Activated T-cell treated with anti-CD3 and anti-CD28 coated beads for 24 hours (primary cell): Measurements from ENCODE around the gene CD37.
"Not testable (repeated sequence)": the region's sequence is repeated elsewhere in the genome, so short reads cannot be mapped to it uniquely, and the experiment has no call there.

Experiments
- DNase-seq: peaks from one replicate; pipeline ENCODE4 v3.0.0-alpha.2; 2020; ENCODE audit warnings: low read depth

Gene CD37

DNA sequence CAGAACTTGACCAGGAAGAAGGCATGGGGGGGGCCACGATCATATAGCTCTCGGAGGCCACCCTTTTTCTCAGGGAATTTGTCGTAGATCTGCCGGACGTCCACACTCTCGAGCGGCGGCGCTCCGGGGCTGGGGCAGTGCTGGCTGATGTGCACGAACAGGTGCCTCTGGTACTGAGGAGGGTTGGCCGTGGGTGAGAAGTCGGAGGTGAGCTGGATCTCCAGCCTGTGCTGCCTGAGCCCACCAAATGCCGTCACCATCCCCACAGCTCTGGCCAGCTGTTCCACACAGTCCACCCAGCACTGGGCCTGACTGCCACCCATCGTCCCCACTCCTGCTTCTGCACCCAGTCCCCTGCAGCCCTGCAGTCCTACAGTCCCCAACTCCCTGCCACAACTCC, 12.0 kb downstream of the CD37 start:
- no peak for DNase-seq

DNA sequence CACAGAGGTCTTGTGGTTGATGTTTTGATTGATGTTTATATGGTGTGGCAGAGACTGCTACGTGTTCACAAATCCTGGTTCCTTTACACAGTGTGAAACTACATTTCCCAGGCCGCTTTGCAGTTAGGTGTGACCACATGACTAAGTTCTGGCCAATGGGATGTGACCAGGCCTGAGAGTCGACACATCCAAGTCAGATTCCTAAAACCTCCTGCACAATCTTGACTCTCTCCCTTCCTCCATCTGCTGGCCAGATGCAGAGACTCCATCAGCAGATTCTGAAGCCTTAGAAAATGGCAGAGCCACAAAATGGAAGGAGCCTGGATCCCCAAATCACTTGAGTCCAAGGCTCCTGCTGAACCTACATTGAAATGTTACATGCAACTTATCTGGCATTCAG, 12.6 kb downstream of the CD37 start:
- DNase-seq: no peak

DNA sequence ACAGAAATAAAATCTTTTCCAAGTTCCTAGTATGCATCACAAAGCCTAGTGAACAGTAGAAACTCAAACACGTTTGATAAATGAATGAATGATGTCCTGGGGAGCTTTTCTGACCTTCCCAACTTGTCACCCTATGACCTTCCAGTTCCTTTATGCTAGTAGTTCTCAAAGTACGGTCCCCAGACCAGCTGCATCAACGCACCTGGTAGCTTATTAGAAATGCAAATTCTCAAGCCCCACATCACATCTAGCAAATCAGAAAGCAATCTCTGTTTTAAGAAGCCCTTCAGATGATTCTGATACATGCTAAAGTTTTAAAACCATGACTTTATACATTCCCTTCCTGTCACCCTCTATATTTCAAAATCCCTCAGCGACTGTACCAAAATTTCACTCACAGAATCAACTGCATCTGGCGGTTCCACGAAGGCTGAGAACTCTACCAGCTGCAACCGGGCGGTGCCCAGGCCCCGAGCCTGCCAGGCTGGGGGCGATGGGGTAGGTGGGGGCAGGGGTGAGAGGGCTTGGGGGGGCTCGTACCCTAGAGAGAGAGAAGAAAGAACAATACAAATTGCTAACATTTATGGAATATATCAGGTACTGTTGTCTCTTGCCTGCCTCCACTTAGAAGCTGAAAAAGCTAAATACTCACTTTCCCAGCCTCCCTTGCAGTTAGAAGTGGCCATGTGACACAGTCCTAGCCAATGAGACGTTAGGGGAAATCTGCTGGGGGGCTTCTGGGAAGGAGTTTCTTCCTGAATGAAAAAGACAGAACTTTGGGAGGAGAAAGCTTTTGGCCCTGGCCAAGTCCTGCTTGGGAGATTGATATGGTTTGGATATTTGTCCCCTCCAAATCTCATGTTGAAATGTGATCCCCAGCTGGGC, 13.3 kb downstream of the CD37 start:
- DNase-seq: no peak

DNA sequence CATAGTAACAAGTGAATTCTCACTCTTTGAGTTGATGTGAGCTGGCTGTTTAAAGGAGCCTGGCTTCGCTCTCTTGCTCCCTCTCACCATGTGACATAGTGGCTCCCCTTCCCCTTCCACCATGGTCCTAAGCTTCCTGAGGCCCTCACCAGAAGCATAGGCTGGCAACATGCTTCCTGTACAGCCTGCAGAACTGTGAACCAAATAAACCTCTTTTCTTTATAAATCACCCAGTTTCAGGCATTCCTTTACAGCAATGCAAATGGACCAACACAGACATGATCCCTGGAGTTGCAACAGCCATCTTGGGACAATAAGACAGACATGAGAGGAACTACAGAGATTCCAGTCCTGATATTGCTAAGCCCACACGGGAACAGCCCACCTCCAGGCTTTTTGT, 14.4 kb downstream of the CD37 start:
- DNase-seq: no peak

DNA sequence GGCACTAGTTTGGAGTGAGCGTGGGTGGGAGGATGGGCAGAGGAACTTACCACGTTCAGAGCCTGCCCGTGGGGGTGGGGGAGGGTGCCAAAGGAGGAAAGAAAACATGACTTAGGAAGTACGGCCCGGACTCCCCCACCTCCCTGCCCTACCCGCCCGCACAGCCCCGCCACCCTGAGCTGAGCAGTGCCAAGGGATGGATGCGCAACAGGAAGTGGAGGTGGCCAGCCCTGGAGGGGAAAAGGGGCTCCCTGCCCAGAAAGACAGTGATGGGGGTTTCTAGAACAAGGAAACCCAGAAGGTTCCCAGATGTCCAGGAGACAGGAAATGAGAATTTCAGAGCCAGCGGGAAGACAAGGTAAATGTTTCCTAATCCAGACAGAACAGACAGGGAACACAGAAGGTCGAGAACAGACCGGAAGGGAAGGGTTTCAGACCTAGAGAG, 20.7 kb downstream of the CD37 start:
- DNase-seq: no peak

DNA sequence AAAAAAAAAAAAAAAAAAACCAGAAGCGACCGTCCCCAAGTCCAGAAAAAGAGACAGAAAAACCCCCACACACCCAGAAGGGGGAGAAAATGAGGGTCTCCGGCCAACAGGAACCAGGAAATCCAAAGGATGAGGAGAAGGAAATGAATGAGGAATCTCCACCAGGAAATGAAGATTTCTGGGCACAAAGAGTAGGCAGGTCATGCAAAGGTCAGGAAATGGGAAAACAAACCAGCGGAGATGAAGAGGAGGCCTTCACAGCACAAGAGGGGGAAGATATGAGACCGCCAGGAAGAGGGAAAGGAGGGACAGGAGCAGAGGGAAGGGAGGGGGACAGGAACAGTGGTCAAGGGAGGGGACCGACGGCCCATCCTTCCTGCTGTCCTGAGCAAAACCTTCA, 21.2 kb downstream of the CD37 start:
- no peak for DNase-seq

DNA sequence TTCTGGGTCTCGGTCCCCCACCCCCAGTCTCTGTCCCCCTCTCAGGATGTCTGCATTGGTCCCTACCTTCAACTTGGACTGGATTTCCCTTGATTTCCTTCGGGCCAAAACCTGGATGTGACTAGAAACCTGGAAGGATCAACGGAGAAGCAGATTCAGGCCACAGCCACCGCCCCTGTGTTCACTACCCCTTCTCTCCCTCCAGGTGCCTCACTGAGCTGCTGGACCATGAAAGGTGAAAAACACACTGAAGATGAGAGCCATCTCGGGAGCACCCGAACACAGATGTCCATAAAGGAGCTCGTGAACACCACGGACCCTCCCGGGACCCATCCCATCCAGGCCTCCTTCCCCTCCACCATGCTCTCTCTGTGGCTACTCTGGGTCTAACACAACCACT, 22.0 kb downstream of the CD37 start:
- no peak for DNase-seq

DNA sequence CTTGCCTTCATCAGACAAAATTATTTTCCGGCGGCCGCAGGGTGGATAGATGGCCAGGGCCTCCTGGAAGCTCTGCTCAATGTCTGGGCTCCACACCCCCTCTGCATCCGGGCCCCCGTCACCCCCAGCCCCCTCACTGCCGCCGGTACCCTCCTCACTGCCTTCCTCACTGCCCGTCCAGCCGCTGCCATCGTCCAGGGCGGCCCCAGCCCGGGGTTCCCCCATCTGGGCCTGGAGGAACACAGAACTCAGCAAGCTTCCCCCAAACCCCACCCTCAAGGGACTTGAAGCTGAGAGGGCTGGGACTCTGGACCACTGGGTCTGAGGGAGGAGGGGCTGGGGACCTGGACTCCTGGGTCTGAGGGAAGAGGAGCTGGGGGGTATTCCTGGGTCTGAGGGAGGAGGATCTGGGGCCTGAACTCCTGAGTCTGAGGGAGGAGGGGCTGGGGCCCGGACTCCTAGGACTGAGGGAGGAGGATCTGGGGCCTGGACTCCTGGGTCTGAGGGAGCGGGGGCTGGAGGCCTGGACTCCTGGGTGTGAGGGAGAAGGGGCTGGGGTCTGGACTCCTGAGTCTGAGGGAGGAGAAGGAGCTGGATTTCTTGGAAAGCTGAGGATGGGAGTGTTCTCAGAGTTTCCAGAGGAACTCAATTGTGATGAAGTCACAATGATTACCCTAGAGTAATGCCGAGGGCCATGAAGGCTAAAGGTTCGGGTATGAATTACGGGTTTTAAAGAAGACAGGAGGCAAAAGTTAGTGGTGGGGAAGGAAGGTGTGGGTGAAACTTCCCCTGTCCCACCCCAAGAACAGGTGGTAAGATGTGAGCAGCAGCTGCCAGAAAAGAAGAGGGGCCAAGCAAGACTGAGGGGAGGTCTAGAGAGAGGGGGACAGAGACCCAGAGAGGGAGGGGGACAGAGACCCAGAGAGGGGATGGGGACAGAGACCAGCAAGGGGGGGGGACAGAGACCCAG, 24.9 kb downstream of the CD37 start:
- DNase-seq: no peak

DNA sequence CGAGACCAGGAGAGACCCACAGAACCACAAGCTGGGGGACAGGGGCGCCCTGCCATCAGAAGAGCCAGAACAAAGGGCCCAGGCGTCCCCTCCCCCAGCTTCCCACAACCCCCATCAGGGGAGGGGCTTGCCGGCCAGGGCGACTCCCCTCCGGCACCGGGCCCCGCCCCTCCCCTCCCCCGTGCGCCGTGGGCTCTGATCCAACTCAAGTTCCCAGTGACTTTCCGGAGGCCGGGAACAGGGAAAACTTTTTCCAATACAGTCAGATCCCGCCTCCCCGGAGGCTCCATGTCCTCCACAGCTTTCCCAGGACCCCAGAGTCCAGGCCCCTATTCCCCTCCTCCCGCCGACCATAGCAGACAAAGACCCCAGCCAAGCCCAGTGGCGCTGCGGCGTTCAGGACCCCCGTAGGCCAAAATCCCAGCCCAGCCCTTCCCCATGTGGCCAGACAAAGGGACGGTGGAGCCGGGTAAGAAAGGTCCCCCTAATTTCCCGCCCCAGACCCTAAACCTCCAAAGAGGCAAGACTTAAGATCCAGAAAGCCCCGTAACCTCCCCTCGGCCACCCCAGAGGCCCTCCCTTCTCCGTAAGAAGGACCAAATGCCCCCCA, 26.3 kb downstream of the CD37 start:
- DNase-seq: no peak

DNA sequence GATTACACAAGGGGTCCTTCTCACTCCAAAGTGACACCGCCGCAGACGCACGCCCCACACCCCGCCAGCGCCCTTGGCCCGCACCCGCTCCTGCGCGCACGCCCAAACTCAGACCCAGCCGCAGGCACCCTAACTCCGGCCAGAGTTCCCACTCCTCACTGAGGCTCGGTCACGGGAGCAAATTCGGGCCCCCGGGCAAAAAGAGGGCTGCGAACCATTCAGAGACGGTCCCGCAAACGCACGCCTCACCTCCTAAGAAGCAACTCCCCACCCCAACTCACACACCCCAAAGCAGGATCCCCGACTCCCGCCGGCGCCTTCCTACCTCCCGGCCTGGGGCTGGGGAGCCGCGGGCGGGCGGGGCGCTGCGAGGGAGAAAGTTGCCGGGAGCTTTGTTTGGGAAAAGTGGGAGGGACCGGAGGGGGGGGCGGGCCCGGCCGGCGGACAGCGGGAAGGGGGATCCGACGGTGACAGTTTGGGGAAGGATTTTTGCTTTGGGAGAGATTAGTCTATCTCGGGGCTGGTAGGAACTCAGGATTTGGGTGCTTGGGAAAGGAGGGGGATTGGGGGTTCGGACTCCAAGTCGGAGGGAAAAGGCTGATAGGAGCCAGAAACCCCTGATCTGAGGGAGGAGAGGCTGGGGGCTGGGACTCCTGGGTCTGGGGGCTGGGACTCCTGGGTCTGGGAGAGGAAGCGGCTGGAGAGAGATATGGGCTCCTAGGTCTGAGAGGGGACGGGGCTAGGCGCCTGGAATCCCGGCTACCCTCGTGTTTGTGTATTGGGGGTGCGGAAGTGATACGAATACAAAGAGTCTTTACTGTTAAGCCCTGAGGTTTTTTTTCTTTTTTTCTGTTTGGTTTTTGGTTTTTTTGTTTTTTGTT, 27.1 kb downstream of the CD37 start, which contains the start of gene TEAD2:
Gene TEAD2 (minus strand): TSS at position 369 of the 881 bp plus-strand sequence. CDS start 2,341 bp downstream, outside the sequence.
- DNase-seq: no peak

DNA sequence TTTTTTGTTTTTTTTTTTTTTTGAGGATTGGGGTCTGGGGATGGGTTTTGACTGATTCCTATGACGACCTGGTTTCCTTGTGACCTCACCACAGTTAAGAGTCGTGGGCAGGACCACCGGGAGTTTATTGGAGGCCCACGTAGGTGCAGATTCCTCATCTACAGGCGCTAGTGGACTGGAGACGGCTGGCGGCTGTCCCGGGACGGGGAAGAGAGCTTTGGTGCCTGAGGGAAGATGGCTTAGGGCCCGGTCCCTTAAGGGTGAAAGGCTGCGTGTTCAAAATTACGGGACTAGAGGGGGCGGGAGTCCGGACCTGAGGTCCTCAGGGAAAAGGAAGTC, 27.7 kb downstream of the CD37 start:
- DNase-seq: no peak

DNA sequence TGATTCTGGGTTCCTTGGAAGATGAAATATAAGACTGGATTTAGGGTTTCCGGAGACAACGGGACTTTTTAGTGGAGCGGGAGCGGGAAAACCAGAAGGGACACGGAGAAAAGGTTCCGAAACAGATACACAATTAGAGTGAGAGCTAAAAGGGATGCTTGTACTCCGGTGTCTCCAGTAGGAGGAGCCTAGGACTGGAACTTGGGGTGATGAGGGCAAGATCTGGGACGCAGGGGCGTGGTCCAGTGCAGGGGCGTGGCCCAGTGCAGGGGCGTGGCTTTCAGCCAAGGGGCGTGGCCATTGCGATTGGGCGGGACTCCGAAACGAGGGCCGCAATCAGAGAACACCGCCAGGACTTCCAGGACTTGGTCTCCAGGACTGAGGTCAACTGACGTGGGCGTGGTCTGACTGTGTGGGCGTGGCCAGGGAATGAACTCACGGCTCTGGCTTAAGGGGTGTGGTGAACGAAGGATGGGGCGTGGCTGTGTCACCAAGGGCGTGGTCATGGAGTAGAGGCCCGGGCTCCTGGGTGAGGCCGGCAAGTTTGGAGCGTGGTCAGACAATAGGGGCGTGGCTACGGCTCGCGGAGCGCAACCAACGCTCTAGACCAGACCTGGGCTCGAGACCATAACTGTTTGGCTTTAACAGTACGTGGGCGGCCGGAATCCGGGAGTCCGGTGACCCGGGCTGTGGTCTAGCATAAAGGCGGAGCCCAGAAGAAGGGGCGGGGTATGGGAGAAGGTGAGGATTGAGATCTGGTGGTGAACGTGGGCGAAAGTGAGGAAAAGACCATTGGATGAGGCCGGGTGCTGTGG, 28.3 kb downstream of the CD37 start, which contains the start of gene DKKL1:
Gene DKKL1 (plus strand): TSS at position 610 of the 815 bp plus-strand sequence. CDS start 122 bp downstream, at position 732.
- DNase-seq: peak; percentile 42

DNA sequence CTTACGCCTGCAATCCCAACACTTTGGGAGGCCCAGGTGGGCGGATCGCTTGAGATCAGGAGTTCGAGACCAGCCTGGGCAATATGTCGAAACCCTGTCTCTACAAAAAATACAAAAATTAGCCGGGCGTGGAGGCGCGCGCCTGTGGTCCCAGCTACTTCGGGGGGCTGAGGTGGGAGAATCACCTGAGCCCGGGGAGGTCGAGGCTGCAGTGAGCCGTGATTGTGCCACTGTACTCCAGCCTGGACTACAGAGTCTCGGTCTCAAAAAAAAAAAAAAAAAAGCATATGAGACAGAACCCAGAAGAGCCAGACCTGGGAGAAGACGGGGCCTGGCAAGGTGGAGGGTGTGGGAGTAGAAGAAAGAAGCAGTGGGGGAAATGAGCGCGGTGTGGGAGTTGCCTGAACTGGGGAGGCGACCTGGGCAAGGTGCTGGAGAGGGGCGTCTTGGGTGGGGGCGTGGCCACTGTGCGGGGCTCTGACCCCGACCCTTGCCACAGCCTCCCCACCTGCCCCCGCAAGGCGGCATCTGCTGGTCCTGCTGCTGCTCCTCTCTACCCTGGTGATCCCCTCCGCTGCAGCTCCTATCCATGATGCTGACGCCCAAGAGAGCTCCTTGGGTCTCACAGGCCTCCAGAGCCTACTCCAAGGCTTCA, 29.0 kb downstream of the CD37 start:
- no peak for DNase-seq

DNA sequence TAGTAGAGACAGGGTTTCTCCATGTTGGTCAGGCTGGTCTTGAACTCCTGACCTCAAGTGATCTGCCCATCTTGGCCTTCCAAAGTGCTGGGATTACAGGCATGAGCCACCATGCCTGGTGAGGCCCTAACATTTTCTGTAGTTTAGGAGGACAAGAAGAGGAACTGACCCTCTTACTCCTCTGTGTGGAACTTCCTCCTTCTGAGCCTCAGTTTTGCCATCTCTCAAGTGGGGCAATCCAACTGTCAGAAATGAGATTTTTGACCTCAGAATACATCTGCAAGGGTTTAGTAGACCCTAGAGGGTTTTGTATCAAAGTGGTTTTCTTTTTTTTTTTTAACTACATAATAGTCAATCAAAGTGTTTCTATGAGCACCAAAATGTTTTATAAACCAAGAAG, 30.9 kb downstream of the CD37 start:
- DNase-seq: no peak

DNA sequence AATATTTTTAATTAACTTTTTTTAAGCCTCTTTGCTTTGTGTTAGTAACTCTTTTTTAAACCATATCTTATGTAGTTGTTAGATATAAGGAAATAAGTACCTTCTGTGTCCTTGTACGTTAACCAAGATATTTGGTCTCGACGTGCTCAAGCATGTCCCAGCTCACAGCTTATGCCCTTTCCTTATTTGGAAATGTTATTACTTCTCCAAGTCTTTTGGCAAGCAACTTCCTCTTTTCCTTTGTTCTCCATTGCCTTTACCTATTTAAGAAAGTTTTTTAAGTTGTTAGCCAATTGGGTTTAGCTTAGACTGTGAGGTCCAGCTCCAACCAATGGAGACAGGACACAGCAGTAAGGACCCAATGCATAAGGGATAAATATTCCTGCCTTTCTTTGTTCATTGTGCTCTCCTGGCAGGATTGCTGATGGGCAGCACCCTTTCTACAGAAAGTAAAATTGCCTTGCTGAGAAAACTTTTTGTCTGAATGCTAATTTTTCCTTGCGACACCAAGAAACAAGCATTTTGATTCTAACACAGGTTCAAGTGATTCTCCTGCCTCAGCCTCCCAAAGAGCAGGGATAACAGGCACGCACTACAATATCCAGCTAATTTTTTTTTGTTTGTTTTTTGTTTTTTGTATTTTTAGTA, 33.6 kb downstream of the CD37 start:
- DNase-seq: no peak

DNA sequence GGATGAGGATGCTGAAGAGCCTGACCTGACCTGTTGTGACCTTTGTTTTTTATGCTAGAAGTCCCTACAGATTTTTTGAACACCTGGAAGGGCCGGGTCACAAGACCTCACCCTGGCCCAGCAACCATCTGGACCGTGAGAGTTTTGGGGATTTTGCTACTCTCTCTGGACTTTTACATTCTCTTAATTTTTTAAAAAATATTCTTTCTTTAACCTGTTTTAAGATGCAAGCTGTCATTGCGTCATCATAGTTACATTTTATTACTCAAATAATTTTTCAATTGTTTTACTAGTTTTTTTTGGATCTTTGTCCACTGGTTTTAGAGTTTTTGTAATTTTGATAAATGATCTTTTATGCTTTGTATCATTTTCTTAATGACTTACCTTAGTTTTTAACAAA, 36.0 kb downstream of the CD37 start:
- DNase-seq: no peak

DNA sequence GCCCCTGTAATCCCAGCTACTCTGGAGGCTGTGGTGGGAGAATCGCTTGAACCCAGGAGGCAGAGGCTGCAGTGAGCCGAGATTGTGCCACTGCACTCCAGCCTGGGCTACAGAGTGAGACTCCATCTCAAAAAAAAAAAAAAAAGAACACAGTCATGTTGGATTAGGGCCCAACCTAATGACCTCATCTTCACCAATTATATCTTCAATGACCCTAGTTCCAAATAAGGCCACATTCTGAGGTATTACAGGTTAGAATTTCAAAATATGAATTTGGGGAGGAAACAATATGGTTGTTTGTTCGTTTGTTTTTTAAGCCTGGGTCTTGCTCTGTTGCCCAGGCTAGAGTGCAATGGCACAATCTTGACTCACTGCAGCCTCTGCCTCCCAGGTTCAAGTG, 38.0 kb downstream of the CD37 start:
- DNase-seq: not testable (repeated sequence)

DNA sequence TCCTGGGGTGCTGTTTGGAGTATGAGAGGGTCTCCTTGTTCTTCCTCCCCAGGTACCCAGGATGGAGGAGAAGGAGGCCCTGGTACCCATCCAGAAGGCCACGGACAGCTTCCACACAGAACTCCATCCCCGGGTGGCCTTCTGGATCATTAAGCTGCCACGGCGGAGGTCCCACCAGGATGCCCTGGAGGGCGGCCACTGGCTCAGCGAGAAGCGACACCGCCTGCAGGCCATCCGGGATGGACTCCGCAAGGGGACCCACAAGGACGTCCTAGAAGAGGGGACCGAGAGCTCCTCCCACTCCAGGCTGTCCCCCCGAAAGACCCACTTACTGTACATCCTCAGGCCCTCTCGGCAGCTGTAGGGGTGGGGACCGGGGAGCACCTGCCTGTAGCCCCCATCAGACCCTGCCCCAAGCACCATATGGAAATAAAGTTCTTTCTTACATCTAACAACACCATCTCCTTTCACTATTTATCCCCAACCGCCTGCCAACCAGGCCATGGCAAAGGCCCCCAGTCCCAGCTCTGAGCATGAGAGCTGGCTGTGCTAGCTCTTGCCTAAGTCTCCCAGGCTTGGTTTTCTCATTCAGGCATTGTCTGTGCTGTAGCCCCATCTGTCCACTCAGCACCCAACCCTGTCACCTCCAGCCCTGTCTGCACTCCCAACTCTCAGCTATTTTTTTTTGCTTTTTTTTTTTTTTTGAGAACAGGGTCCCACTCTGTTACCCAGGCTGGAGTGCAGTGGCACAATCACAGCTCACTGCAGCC, 39.6 kb downstream of the CD37 start:
- DNase-seq: no peak

DNA sequence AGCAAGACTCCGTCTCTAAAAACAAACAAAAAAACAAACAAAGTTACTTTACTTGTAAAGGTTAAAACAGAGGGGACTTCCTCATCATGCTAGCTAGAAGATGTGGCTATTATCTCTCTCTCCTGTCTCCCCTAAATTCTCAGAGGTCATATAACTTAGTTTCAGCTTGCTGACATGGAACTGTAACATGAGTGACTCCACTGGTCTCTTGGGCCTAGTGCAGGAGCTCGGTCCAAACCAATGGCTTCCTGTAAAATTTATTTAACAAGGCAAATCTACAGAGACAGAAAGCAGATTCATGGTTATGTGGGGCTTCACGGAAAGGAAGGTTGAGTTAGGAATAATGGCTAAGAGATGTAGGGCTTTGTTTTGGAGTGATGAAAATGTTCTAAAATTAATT, 43.3 kb downstream of the CD37 start:
- no peak for DNase-seq
